ENCODE data around the gene USP11.
A peak's percentile ranks its signal among the peaks of the same experiment; 100 is the strongest.

USP11 gene

GRCh38 chrX:47232803-47233332 is at the start of gene USP11:
TSS of gene USP11 (plus strand) at chrX:47233009. CDS start at chrX:47233044, 35 bp downstream.
- FAIRE-seq, result no peak

GRCh38 chrX:47184486-47184885 is 48.3 kb upstream of the USP11 start:
- no peak for FAIRE-seq

- FAIRE-seq, result no peak
Observed at GRCh38 chrX:47185241-47185640, 47.6 kb upstream of the USP11 start.

GRCh38 chrX:47186096-47186740 is 46.6 kb upstream of the USP11 start:
- FAIRE-seq, result no peak

- FAIRE-seq, result no peak
Observed at GRCh38 chrX:47187106-47187677, 45.6 kb upstream of the USP11 start.

- FAIRE-seq, result no peak
Observed at GRCh38 chrX:47189906-47190305, 42.9 kb upstream of the USP11 start.

GRCh38 chrX:47190445-47191269 is 42.2 kb upstream of the USP11 start:
- FAIRE-seq, result no peak

GRCh38 chrX:47191331-47191730 is 41.5 kb upstream of the USP11 start:
- FAIRE-seq, result no peak

GRCh38 chrX:47191806-47192401 is 40.9 kb upstream of the USP11 start:
- no peak for FAIRE-seq

- peak; percentile 99 for FAIRE-seq
Observed at GRCh38 chrX:47193475-47194193, 39.2 kb upstream of the USP11 start, which contains the start of gene UBA1. TSS of gene UBA1 (plus strand) at chrX:47193829. CDS start at chrX:47198803, 4,974 bp downstream.

- no peak for FAIRE-seq
Observed at GRCh38 chrX:47194194-47194787, 38.5 kb upstream of the USP11 start.

- FAIRE-seq, result no peak
Observed at GRCh38 chrX:47196098-47196497, 36.7 kb upstream of the USP11 start.

- FAIRE-seq, result no peak
Observed at GRCh38 chrX:47197526-47197925, 35.3 kb upstream of the USP11 start.

- no peak for FAIRE-seq
Observed at GRCh38 chrX:47198026-47198686, 34.7 kb upstream of the USP11 start.

- FAIRE-seq, result no peak
Observed at GRCh38 chrX:47198687-47199080, 34.1 kb upstream of the USP11 start.

GRCh38 chrX:47199286-47199685 is 33.5 kb upstream of the USP11 start:
- no peak for FAIRE-seq

GRCh38 chrX:47200385-47201150 is 32.2 kb upstream of the USP11 start:
- FAIRE-seq, result no peak

GRCh38 chrX:47201345-47201944 is 31.4 kb upstream of the USP11 start:
- FAIRE-seq, result no peak

- no peak for FAIRE-seq
Observed at GRCh38 chrX:47202316-47202715, 30.5 kb upstream of the USP11 start.

GRCh38 chrX:47202877-47203276 is 29.9 kb upstream of the USP11 start:
- no peak for FAIRE-seq
